Subcutaneous abdominal adipose tissue (tissue), 5 donors: Measurements from ENCODE around the gene RGS16.
A peak's percentile ranks its signal among the peaks of the same experiment; 100 is the strongest.

ENCODE experiments used
- H3K27ac ChIP-seq: one replicate; pipeline ENCODE4 v1.7.0; 2013; ENCODE audit warnings: low read depth, mild to moderate bottlenecking, inconsistent platforms, low read length, moderate library complexity
- H3K27me3 ChIP-seq, 5 donors: one replicate each; pipeline ENCODE4 v1.7.0; 2013; ENCODE audit warnings: low read length in 5 of 5, inconsistent platforms in 1 of 5; ENCODE audit not compliant: control insufficient read depth in 5 of 5, insufficient read depth in 4 of 5
- H3K36me3 ChIP-seq, 5 donors: one replicate each; pipeline ENCODE4 v1.7.0; 2013; ENCODE audit warnings: low read length in 5 of 5; ENCODE audit not compliant: control insufficient read depth in 5 of 5, insufficient read depth in 5 of 5
- H3K4me1 ChIP-seq, 5 donors: one replicate each; pipeline ENCODE4 v1.7.0; 2013; ENCODE audit warnings: low read length in 5 of 5, mild to moderate bottlenecking in 3 of 5, moderate library complexity in 1 of 5; ENCODE audit not compliant: control insufficient read depth in 5 of 5, insufficient read depth in 5 of 5
- H3K4me3 ChIP-seq, 5 donors: one replicate each; pipeline ENCODE4 v1.7.0; 2013; ENCODE audit warnings: low read length in 5 of 5, low read depth in 1 of 5
- H3K9ac ChIP-seq, 5 donors: one replicate each; pipeline ENCODE4 v1.7.0; 2013; ENCODE audit warnings: low read length in 5 of 5, mild to moderate bottlenecking in 4 of 5, moderate library complexity in 3 of 5
- H3K9me3 ChIP-seq, 5 donors: one replicate each; pipeline ENCODE4 v1.7.0; 2013; ENCODE audit warnings: low read length in 5 of 5; ENCODE audit not compliant: control insufficient read depth in 5 of 5
- donor health status: healthy.
- donor health status: healthy.
- donor health status: healthy.
- donor health status: healthy.
- donor health status: healthy.

Gene RGS16

DNA sequence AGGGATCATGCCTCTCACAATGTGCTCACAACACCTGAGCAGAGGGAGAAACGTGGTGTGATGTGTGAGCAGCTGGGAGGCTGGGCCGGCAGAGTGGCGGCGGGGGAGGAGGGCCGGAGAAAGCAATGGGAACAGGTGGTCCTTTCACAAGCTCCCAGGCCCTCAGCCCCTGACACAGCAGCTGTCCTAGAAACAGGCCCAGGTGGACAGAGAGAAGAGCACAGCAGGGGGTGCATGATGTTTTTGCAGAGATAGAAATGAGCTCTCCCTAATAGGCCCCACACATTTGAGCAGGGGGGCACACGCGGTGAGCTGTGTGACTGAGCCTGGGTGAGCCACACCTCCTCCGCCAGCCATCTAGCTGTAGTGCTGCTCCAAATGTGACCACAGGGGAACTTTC, 7.6 kb upstream of the RGS16 start:
- H3K9ac ChIP-seq = no peak overlapping the region
- peaks cover 10 to 49% (median 36%) of the 10 kb centered on the region in 5 donors for H3K4me1 ChIP-seq
- H3K27me3 ChIP-seq = peaks cover 0 to 21% (median 3%) of the 10 kb centered on the region in 5 donors
- no peaks in the 10 kb centered on the region for H3K9me3 ChIP-seq
- H3K36me3 ChIP-seq = no peaks in the 10 kb centered on the region
- H3K4me3 ChIP-seq = no peak overlapping the region
- H3K27ac ChIP-seq = no peak overlapping the region

DNA sequence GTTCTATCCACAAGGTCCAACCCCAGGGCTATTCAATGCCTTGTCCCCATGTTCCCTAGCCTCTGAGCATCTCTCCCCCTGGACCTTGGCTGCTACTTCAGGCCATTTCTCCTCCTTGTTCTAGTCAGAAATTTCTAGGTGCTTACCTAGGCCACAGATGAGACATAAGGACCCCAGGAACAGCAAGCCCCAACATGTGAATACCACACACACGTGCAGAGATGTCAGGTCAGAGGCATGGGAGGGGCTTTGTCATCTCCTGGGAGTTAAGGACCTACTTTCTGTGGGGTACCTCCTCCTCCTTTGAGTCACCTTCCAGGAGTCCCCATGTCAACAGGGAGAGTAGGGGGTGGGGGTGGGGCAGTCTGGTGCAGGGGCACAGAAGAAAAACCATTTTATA, 7.1 kb upstream of the RGS16 start:
- Histone ChIP-seq H3K4me3 (no peak overlapping the region), H3K9ac (no peak overlapping the region), H3K27ac (no peak overlapping the region), H3K4me1 (peaks cover 10 to 47% (median 36%) of the 10 kb centered on the region in 5 donors), H3K27me3 (peaks cover 0 to 24% (median 3%) of the 10 kb centered on the region in 5 donors), H3K36me3 (no peaks in the 10 kb centered on the region), H3K9me3 (no peaks in the 10 kb centered on the region)

GRCh38 chr1:182610606-182611194, 6.5 kb upstream of the RGS16 start:
- Histone ChIP-seq H3K9ac (no peak overlapping the region), H3K9me3 (no peaks in the 10 kb centered on the region), H3K4me3 (no peak overlapping the region), H3K4me1 (peaks cover 7 to 40% (median 29%) of the 10 kb centered on the region in 5 donors), H3K36me3 (no peaks in the 10 kb centered on the region), H3K27ac (no peak overlapping the region), H3K27me3 (peaks cover 0 to 25% (median 3%) of the 10 kb centered on the region in 5 donors)

DNA sequence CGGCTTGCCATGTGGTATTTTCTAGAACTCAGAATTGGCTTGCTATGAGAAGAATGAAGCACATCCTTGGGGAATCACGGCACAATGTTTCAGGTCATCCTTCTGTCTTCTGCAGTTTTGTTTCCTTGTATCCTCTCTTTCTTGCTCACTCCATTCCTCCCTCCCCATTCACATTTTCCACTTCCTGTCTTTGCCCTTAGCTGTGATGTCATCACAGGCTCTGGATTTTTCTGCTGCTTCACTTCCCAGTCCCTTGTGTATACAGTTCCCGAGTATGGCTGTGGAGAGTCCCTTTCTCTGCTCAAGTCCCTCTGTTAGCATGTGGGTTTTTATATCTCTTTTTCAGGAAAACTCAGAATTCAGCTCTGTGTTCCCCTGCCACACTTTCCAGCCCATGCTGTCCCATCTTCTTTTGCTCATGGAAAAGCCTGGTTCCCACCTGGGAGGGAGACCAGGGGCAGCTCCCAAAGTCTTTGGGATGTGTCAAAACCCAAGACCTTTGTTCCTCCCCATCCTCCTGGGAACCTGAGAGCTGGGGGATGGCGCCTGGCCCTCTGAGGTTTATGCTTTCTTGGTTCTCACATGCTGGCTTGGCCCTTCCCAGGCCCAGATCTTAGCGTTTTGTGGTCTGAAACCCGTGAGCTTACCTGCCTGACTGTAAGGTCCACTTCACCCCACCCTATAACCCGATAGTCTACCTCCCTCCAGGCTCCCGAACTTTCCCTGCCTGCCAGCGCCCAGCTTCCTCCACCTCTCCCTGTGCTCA, 4.8 kb upstream of the RGS16 start:
- no peak overlapping the region for H3K27ac ChIP-seq
- peaks cover 0 to 32% (median 3%) of the 10 kb centered on the region in 5 donors for H3K27me3 ChIP-seq
- H3K9ac ChIP-seq = no peak overlapping the region
- no peaks in the 10 kb centered on the region for H3K9me3 ChIP-seq
- H3K36me3 ChIP-seq = no peaks in the 10 kb centered on the region
- peaks cover 3 to 32% (median 25%) of the 10 kb centered on the region in 5 donors for H3K4me1 ChIP-seq
- H3K4me3 ChIP-seq = no peak overlapping the region

DNA sequence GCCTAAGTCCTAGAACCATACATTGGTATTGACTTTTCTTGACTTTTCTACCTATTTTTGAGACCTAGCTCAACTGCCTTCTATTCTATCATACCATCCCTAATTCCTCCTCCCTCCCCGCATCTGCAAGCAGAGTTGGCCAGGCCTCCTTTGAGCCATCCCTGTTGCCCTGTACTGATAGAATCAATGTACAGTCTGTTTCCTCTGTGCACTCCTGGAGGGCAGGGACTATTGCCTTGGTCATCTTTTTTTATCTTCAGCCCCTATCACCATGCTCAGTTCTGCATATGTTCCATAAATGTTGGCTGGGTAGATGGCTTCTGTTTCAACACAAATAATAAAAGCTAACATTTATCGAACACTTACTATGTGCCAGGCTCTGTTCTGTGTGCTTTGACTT, 4.0 kb upstream of the RGS16 start:
- no peaks in the 10 kb centered on the region for H3K36me3 ChIP-seq
- no peak overlapping the region for H3K4me3 ChIP-seq
- peaks cover 6 to 36% (median 30%) of the 10 kb centered on the region in 5 donors for H3K4me1 ChIP-seq
- H3K27me3 ChIP-seq = peaks cover 0 to 27% (median 3%) of the 10 kb centered on the region in 5 donors
- H3K9ac ChIP-seq = no peak overlapping the region
- H3K9me3 ChIP-seq = no peaks in the 10 kb centered on the region
- no peak overlapping the region for H3K27ac ChIP-seq

DNA sequence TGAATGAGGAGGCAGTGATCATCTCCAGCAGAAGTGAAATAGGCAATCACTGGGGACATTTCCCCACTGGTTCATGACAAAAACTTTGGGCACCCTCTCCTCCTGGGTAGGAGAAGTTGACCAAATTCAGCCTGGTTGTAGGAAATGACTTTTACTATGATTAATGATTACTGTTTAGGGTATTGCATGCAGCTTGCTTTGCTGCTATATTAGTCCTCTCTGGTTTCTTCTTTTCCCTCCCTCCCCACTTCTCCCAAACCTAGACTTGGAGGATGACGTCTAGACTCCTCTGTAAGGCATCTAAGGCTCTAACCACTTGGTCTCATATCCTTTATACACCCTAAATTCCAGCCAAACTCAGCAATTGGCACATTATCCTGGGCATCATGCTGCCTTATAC, 3.4 kb upstream of the RGS16 start:
- peaks cover 0 to 24% (median 3%) of the 10 kb centered on the region in 5 donors for H3K27me3 ChIP-seq
- no peak overlapping the region for H3K4me3 ChIP-seq
- no peaks in the 10 kb centered on the region for H3K9me3 ChIP-seq
- peaks cover 8 to 43% (median 35%) of the 10 kb centered on the region in 5 donors for H3K4me1 ChIP-seq
- H3K36me3 ChIP-seq = no peaks in the 10 kb centered on the region
- H3K27ac ChIP-seq = no peak overlapping the region
- no peak overlapping the region for H3K9ac ChIP-seq

DNA sequence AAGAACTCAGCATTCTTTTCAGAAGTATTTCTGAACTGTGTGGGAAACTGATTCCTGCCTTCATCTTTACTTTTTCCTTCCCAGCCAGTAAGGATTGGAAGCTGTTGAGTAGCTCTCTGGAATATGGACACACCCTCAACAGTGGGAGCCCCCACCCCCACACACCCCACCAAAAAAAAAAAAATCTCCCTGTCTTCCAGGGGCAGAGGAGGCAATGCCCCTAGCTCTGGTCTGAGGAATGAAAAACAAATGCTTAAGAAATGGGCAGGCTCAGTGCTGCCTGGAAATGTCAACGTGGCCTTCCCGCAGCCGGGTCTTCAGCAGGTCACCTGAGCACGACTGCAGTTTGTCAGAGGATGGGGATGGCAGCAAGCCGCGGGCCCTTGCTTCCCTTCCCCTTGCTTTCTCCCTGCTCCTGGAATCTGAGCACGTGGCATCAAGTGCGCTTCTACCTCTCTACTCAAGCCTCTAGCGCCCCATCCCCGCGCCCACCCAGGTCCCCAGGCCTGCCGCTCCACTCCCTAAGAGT, 479 bp downstream of the RGS16 start:
- peaks cover 0 to 14% (median 10%) of the 10 kb centered on the region in 5 donors for H3K36me3 ChIP-seq
- H3K4me3 ChIP-seq = peak overlapping the region; percentile 44 to 75 (median 70)
- no peaks in the 10 kb centered on the region for H3K9me3 ChIP-seq
- H3K27me3 ChIP-seq = peaks cover 0 to 14% (median 6%) of the 10 kb centered on the region in 5 donors
- H3K9ac ChIP-seq = peak overlapping the region in 2 of 5 donors; percentile 43 to 49
- peak overlapping the region; percentile 29 for H3K27ac ChIP-seq
- peaks cover 10 to 47% (median 22%) of the 10 kb centered on the region in 5 donors for H3K4me1 ChIP-seq

- Histone ChIP-seq H3K27me3 (peaks cover 0 to 14% (median 6%) of the 10 kb centered on the region in 5 donors), H3K4me3 (peak overlapping the region; percentile 44 to 75 (median 70)), H3K36me3 (peaks cover 0 to 14% (median 10%) of the 10 kb centered on the region in 5 donors), H3K4me1 (peaks cover 10 to 47% (median 22%) of the 10 kb centered on the region in 5 donors), H3K27ac (peak overlapping the region; percentile 29), H3K9me3 (no peaks in the 10 kb centered on the region), H3K9ac (peak overlapping the region in 2 of 5 donors; percentile 32 to 49)
Measured at GRCh38 chr1:182602935-182603645, 1.1 kb downstream of the RGS16 start.

- H3K36me3 ChIP-seq = peaks cover 0 to 14% (median 10%) of the 10 kb centered on the region in 5 donors
- H3K27me3 ChIP-seq = peaks cover 0 to 14% (median 5%) of the 10 kb centered on the region in 5 donors
- peaks cover 10 to 47% (median 22%) of the 10 kb centered on the region in 5 donors for H3K4me1 ChIP-seq
- peak overlapping the region in 1 of 5 donors; percentile 4 for H3K9ac ChIP-seq
- H3K4me3 ChIP-seq = peak overlapping the region in 4 of 5 donors; percentile 19 to 75 (median 54)
- peak overlapping the region; percentile 47 for H3K27ac ChIP-seq
- H3K9me3 ChIP-seq = no peaks in the 10 kb centered on the region
Measured at GRCh38 chr1:182601913-182602312, 2.3 kb downstream of the RGS16 start.
